ENCODE data around the gene SOX3.

DNA sequence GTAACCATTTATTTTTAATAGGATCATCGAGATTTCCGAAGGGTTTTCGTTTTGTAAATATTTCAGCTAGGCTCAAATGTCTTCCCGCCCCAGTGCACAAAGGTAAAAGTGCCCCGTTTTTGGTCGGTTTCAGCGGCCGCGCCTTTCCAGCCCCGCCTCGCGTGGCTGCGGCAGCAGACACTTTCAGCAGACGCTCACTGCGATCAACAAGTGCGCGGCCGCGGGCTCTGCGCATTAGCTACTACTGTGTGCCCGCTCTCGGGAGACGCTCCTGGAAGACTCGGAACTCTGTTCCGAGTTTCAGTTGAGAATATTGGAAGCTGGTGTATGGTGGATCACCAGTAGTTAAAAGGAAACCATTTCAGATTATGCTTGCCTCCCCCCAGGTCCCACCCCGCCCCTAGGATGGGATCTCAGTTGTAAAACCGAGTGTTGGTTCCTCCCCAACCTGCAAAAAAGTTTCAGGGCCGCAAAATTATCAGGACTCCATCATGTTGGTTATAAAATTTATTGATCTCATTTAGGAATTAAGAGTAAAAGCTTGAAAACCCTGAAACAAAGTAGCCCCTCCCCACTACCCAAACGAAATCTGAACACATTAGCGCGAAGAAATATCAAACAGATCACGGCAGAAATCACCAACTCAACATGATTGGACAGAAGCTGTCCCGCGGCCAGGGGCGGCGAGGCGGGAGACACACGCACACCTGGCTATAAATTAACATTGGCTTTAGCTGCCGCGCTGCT, 2.2 kb downstream of the SOX3 start:
- TF ChIP-seq KAT7 (CRISPR knock-in tag; IDR thresholded peaks at IDR 0.05; ENCODE audit: borderline replicate concordance) (no peak), TP53 (CRISPR knock-in tag; IDR thresholded peaks at IDR 0.05) (no peak), FOXJ3 (CRISPR knock-in tag; IDR thresholded peaks at IDR 0.05; ENCODE audit: borderline replicate concordance) (no peak)
- TF ChIP-seq, protein P1, sequence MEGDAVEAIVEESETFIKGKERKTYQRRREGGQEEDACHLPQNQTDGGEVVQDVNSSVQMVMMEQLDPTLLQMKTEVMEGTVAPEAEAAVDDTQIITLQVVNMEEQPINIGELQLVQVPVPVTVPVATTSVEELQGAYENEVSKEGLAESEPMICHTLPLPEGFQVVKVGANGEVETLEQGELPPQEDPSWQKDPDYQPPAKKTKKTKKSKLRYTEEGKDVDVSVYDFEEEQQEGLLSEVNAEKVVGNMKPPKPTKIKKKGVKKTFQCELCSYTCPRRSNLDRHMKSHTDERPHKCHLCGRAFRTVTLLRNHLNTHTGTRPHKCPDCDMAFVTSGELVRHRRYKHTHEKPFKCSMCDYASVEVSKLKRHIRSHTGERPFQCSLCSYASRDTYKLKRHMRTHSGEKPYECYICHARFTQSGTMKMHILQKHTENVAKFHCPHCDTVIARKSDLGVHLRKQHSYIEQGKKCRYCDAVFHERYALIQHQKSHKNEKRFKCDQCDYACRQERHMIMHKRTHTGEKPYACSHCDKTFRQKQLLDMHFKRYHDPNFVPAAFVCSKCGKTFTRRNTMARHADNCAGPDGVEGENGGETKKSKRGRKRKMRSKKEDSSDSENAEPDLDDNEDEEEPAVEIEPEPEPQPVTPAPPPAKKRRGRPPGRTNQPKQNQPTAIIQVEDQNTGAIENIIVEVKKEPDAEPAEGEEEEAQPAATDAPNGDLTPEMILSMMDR (IDR thresholded peaks at IDR 0.05): no peak
- TF ChIP-seq, protein P2, sequence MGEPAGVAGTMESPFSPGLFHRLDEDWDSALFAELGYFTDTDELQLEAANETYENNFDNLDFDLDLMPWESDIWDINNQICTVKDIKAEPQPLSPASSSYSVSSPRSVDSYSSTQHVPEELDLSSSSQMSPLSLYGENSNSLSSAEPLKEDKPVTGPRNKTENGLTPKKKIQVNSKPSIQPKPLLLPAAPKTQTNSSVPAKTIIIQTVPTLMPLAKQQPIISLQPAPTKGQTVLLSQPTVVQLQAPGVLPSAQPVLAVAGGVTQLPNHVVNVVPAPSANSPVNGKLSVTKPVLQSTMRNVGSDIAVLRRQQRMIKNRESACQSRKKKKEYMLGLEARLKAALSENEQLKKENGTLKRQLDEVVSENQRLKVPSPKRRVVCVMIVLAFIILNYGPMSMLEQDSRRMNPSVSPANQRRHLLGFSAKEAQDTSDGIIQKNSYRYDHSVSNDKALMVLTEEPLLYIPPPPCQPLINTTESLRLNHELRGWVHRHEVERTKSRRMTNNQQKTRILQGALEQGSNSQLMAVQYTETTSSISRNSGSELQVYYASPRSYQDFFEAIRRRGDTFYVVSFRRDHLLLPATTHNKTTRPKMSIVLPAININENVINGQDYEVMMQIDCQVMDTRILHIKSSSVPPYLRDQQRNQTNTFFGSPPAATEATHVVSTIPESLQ (CRISPR knock-in tag; IDR thresholded peaks at IDR 0.05): no peak
